GM18907 (cell line): Measurements from ENCODE around the gene PLCB1.
"Not testable (repeated sequence)": the region's sequence is repeated elsewhere in the genome, so short reads cannot be mapped to it uniquely, and the experiment has no call there.

Source experiments
- ATAC-seq: cut with Tn5 transposase; IDR thresholded peaks from one replicate; pipeline ENCODE4 v1.9.1; 2021; ENCODE audit warnings: mild to moderate bottlenecking, moderate library complexity; ENCODE audit not compliant: unreplicated experiment

PLCB1 gene

GRCh38 chr20:8431538-8432434 lies 299.7 kb downstream of the PLCB1 start:
- no peak for ATAC-seq

GRCh38 chr20:8432435-8433148 lies 300.5 kb downstream of the PLCB1 start:
- ATAC-seq, result no peak

GRCh38 chr20:8433291-8433690 lies 301.2 kb downstream of the PLCB1 start:
- no peak for ATAC-seq

- no peak for ATAC-seq
Observed at GRCh38 chr20:8434326-8434876, 302.3 kb downstream of the PLCB1 start.

GRCh38 chr20:8435285-8436035 lies 303.4 kb downstream of the PLCB1 start:
- ATAC-seq, result no peak

- not testable (repeated sequence) for ATAC-seq
Observed at GRCh38 chr20:8436938-8437337, 304.9 kb downstream of the PLCB1 start.

GRCh38 chr20:8438748-8439147 lies 306.7 kb downstream of the PLCB1 start:
- ATAC-seq, result no peak

- ATAC-seq, result no peak
Observed at GRCh38 chr20:8443464-8444072, 311.5 kb downstream of the PLCB1 start.

GRCh38 chr20:8447262-8448120 lies 315.4 kb downstream of the PLCB1 start:
- ATAC-seq, result no peak

GRCh38 chr20:8449123-8449522 lies 317.1 kb downstream of the PLCB1 start:
- no peak for ATAC-seq

GRCh38 chr20:8454137-8454712 lies 322.2 kb downstream of the PLCB1 start:
- ATAC-seq, result no peak

GRCh38 chr20:8456765-8457164 lies 324.7 kb downstream of the PLCB1 start:
- ATAC-seq, result no peak

GRCh38 chr20:8457978-8458377 lies 325.9 kb downstream of the PLCB1 start:
- no peak for ATAC-seq

- ATAC-seq, result no peak
Observed at GRCh38 chr20:8461186-8461585, 329.1 kb downstream of the PLCB1 start.

- no peak for ATAC-seq
Observed at GRCh38 chr20:8464368-8464767, 332.3 kb downstream of the PLCB1 start.

GRCh38 chr20:8466781-8467180 lies 334.7 kb downstream of the PLCB1 start:
- ATAC-seq, result not testable (repeated sequence)

GRCh38 chr20:8470156-8470555 lies 338.1 kb downstream of the PLCB1 start:
- ATAC-seq, result no peak

- no peak for ATAC-seq
Observed at GRCh38 chr20:8471465-8471864, 339.4 kb downstream of the PLCB1 start.

- no peak for ATAC-seq
Observed at GRCh38 chr20:8473459-8473858, 341.4 kb downstream of the PLCB1 start.
